ENCODE data around the gene SUN2. TPM values are rescaled to one million over a fixed set of nuclear protein-coding genes. Genes with fewer than 3 reads are reported as not detected.

Gene SUN2
- total and polyA plus RNA-seq, 2 of the 8 experiments (the other 6 are each of a cell fraction or from before 2014, with no cell fraction given), result 5.1 to 10.5 TPM

GRCh38 chr22:38734421-38735100, 21.2 kb downstream of the SUN2 start:
- H2BK5ac ChIP-seq (ENCODE audit: low read depth, low read length), result no peak overlapping the region
- no peaks in the 10 kb centered on the region for H3K4me1 ChIP-seq (replicated peaks in 1 of 4; ENCODE audit: control insufficient read depth in 3 of 4, insufficient read depth in 4 of 4, low read length in 3 of 4)
- no peaks in the 10 kb centered on the region for H3K27me3 ChIP-seq (replicated peaks in 1 of 4; ENCODE audit: control insufficient read depth in 3 of 4, extremely low read depth in 1 of 4, insufficient read depth in 3 of 4, low read length in 3 of 4)
- no peak overlapping the region for H3K9ac ChIP-seq (replicated peaks in 1 of 4; ENCODE audit: extremely low read depth in 1 of 4, low read depth in 3 of 4, low read length in 3 of 4)
- no peaks in the 10 kb centered on the region for H3K79me1 ChIP-seq (ENCODE audit: low read depth, low read length)
- H3K79me2 ChIP-seq (ENCODE audit: control insufficient read depth in 1 of 2, insufficient read depth in 2 of 2, low read length in 2 of 2), result no peaks in the 10 kb centered on the region
- H4K8ac ChIP-seq (ENCODE audit: extremely low read depth, insufficient read depth, low read length), result peak overlapping the region; percentile 87; the same call in 1 of the 2 replicates
- 88% methylated on average over 13 of the region's 13 CpGs; no CpG with 5 or more reads in 1 of the 2 experiments for WGBS, 2 experiments (ENCODE audit: extremely low coverage in 1 of 2, insufficient coverage in 1 of 2, insufficient read length in 1 of 2, insufficient replicate concordance in 2 of 2, low coverage in 1 of 2, low lambda C conversion rate in 2 of 2, missing lambda C conversion rate in 1 of 2)
- no peak overlapping the region for H3K56ac ChIP-seq (replicated peaks; ENCODE audit: insufficient read length, low read depth, low read length)
- no peak overlapping the region for H3K18ac ChIP-seq (ENCODE audit: extremely low read depth, low read length)
- no peaks in the 10 kb centered on the region for H3K23me2 ChIP-seq (ENCODE audit: low read depth, low read length)
- H3K4ac ChIP-seq (replicated peaks; ENCODE audit: insufficient read length, low read depth, low read length), result no peak overlapping the region
- TF ChIP-seq BRCA1 (IDR thresholded peaks at IDR 0.05; ENCODE audit: low read depth, low read length), result no peak
- TF ChIP-seq MAFK (IDR thresholded peaks at IDR 0.05; ENCODE audit: low read depth, low read length), result no peak
- TF ChIP-seq GTF2F1 (IDR thresholded peaks at IDR 0.05; ENCODE audit: borderline replicate concordance, low read depth, low read length), result no peak
- TF ChIP-seq HDAC2 (IDR thresholded peaks at IDR 0.05; ENCODE audit: borderline replicate concordance in 1 of 2, low read depth in 2 of 2, low read length in 2 of 2), result no peak
- TF ChIP-seq SP4 (IDR thresholded peaks at IDR 0.05; ENCODE audit: low read length), result no peak
- TF ChIP-seq CHD1 (IDR thresholded peaks at IDR 0.05; ENCODE audit: low read depth, low read length), result no peak
- no peak for DNase-seq (ENCODE audit: low read depth in 1 of 2, low spot score in 2 of 2)
- H4K20me1 ChIP-seq (replicated peaks in 1 of 2; ENCODE audit: control insufficient read depth in 1 of 2, insufficient read depth in 2 of 2, low read length in 2 of 2), result peaks cover 6 to 11% of the 10 kb centered on the region in 2 experiments
- H2AK5ac ChIP-seq (ENCODE audit: low read depth, low read length), result no peak overlapping the region
- H2AFZ ChIP-seq (ENCODE audit: low read length), result no peak overlapping the region
- peaks cover 16 to 32% (median 29%) of the 10 kb centered on the region in 4 experiments; a peak in 7 of 8 replicates for H3K36me3 ChIP-seq (ENCODE audit: control insufficient read depth in 2 of 4, insufficient read depth in 4 of 4, low read length in 3 of 4)
- H4K5ac ChIP-seq (ENCODE audit: insufficient read length, low read depth, low read length), result no peak overlapping the region
- H4K91ac ChIP-seq (replicated peaks; ENCODE audit: insufficient read length, low read length), result no peak overlapping the region
- no peak overlapping the region for H3K27ac ChIP-seq (ENCODE audit: low read depth, low read length)
- ChIA-PET CTCF (ENCODE audit: partially characterized antibody) (interaction anchor here (0.6 to 11.1 kb wide), 11 partner anchors 12 to 598 kb away, joined by 3 to 124 read pairs (median 5); no protein-coding TSS in a partner anchor), POLR2A (ENCODE audit: partially characterized antibody) (interaction anchor here (0.6 to 13.2 kb wide), 7 partner anchors 8 to 115 kb away, joined by 3 to 112 read pairs (median 6); partner anchors contain the start of genes GTPBP1 and TOMM22)
- FAIRE-seq, result no peak
- no peaks in the 10 kb centered on the region for H3K9me3 ChIP-seq (ENCODE audit: insufficient read depth in 2 of 2, low read depth in 1 of 2, low read length in 1 of 2)
- H3K23ac ChIP-seq (ENCODE audit: insufficient read length), result no peak overlapping the region
- no peak overlapping the region for H3K4me2 ChIP-seq (ENCODE audit: insufficient read depth in 1 of 2, low read depth in 2 of 2, low read length in 2 of 2)
- H3K4me3 ChIP-seq (ENCODE audit: extremely low read depth in 1 of 4, insufficient read depth in 2 of 4, low read depth in 3 of 4, low read length in 4 of 4), result no peak overlapping the region
- H2BK120ac ChIP-seq (replicated peaks; ENCODE audit: low read depth, low read length), result no peak overlapping the region
- H2BK15ac ChIP-seq (ENCODE audit: low read length), result no peak overlapping the region
- H2BK12ac ChIP-seq (ENCODE audit: low read depth, low read length), result no peak overlapping the region
- H3K14ac ChIP-seq (ENCODE audit: insufficient read length), result no peak overlapping the region
- no peak overlapping the region for H2BK20ac ChIP-seq (ENCODE audit: low read length)
